Activated T-cell treated with anti-CD3 and anti-CD28 coated beads, Interleukin-2, amount 50 U/mL, for 48 hours (primary cell): Measurements from ENCODE around the gene PANK4.
A peak's percentile ranks its signal among the peaks of the same experiment; 100 is the strongest.

Source experiments
- DNase-seq, 2 experiments: peaks; one replicate each; pipeline ENCODE4 v3.0.0-alpha.2; 2020

Gene PANK4

GRCh38 chr1:2528016-2528415 is 1.6 kb upstream of the PANK4 start:
- DNase-seq = no peak

GRCh38 chr1:2527556-2527860 is 1.1 kb upstream of the PANK4 start:
- no peak for DNase-seq

GRCh38 chr1:2526824-2527555 is 594 bp upstream of the PANK4 start:
- peak; percentile 80 to 84 for DNase-seq

- peak in 1 of 2 experiments; percentile 37 for DNase-seq
Measured at GRCh38 chr1:2525572-2525919, 850 bp downstream of the PANK4 start.

GRCh38 chr1:2523891-2524609 is 2.3 kb downstream of the PANK4 start:
- DNase-seq = peak in 1 of 2 experiments; percentile 56

GRCh38 chr1:2523191-2523890 is 3.1 kb downstream of the PANK4 start:
- peak; percentile 51 to 61 for DNase-seq

- DNase-seq = no peak
Measured at GRCh38 chr1:2522230-2522629, 4.2 kb downstream of the PANK4 start.

GRCh38 chr1:2520806-2521205 is 5.6 kb downstream of the PANK4 start:
- DNase-seq = no peak

- no peak for DNase-seq
Measured at GRCh38 chr1:2520206-2520605, 6.2 kb downstream of the PANK4 start.

- no peak for DNase-seq
Measured at GRCh38 chr1:2519729-2520128, 6.7 kb downstream of the PANK4 start.

GRCh38 chr1:2519029-2519685 is 7.2 kb downstream of the PANK4 start:
- DNase-seq = no peak

GRCh38 chr1:2518528-2518927 is 7.9 kb downstream of the PANK4 start:
- no peak for DNase-seq

- no peak for DNase-seq
Measured at GRCh38 chr1:2517966-2518365, 8.4 kb downstream of the PANK4 start.

GRCh38 chr1:2516946-2517345 is 9.4 kb downstream of the PANK4 start:
- no peak for DNase-seq

GRCh38 chr1:2516124-2516523 is 10.3 kb downstream of the PANK4 start:
- DNase-seq = no peak

- no peak for DNase-seq
Measured at GRCh38 chr1:2515763-2516080, 10.7 kb downstream of the PANK4 start.

- no peak for DNase-seq
Measured at GRCh38 chr1:2514863-2515762, 11.3 kb downstream of the PANK4 start.

GRCh38 chr1:2513939-2514652 is 12.3 kb downstream of the PANK4 start:
- no peak for DNase-seq

- DNase-seq = no peak
Measured at GRCh38 chr1:2512862-2513421, 13.5 kb downstream of the PANK4 start.

- no peak for DNase-seq
Measured at GRCh38 chr1:2510366-2511155, 15.8 kb downstream of the PANK4 start.

GRCh38 chr1:2509589-2509988 is 16.8 kb downstream of the PANK4 start:
- DNase-seq = no peak
